Large intestine (tissue), 3 donors: ENCODE data around the gene MAML2. TPM values are rescaled to one million over a fixed set of nuclear protein-coding genes. Genes with fewer than 3 reads are reported as not detected.
"Not testable (repeated sequence)": the region's sequence is repeated elsewhere in the genome, so short reads cannot be mapped to it uniquely, and the experiment has no call there.

ENCODE experiments used
- DNase-seq, 2 donors: peaks; one replicate each; pipeline versions ENCODE4 v3.0.0 to v3.0.0-alpha.2; 2013
- H3K27ac ChIP-seq: one replicate; pipeline ENCODE4 v1.5.1; 2013; ENCODE audit warnings: low read length
- H3K27me3 ChIP-seq: 2 replicates; pipeline ENCODE4 v1.6.1; 2013; ENCODE audit warnings: low read length; ENCODE audit not compliant: control insufficient read depth, insufficient read depth
- H3K36me3 ChIP-seq: 2 replicates; pipeline ENCODE4 v1.6.1; 2013; ENCODE audit warnings: low read length; ENCODE audit not compliant: control insufficient read depth, insufficient read depth
- H3K4me1 ChIP-seq: one replicate; pipeline ENCODE4 v1.6.1; 2013; ENCODE audit warnings: low read length; ENCODE audit not compliant: control insufficient read depth, insufficient read depth
- H3K4me3 ChIP-seq: one replicate; pipeline ENCODE4 v1.5.1; 2013; ENCODE audit warnings: low read length
- H3K9me3 ChIP-seq: one replicate; pipeline ENCODE4 v1.6.1; 2013; ENCODE audit warnings: mild to moderate bottlenecking, low read depth, low read length, moderate library complexity; ENCODE audit not compliant: control insufficient read depth
- WGBS: methylation state at CpG from one replicate; pipeline ENCODE4 v1.1.5; 2013; ENCODE audit warnings: low lambda C conversion rate; ENCODE audit not compliant: insufficient coverage; 5-methylcytosine and 5-hydroxymethylcytosine counted together
- polyA plus RNA-seq: library from polyadenylated mRNA; unstranded; fragments of 120-200 nt; gene quantifications from one replicate; pipeline ENCODE4 v1.2.1, GENCODE V29; 2013

MAML2 gene
- polyA plus RNA-seq, 1 donor: 11.2 TPM

- H3K9me3 ChIP-seq: no peaks in the 10 kb centered on the region
- 40% methylated on average over 1 of the region's 3 CpGs for whole genome bisulfite sequencing
- no peaks in the 10 kb centered on the region for H3K27me3 ChIP-seq
- no peak overlapping the region for H3K4me3 ChIP-seq
- no peaks in the 10 kb centered on the region for H3K36me3 ChIP-seq
- no peak overlapping the region for H3K27ac ChIP-seq
- H3K4me1 ChIP-seq: peaks cover 11% of the 10 kb centered on the region
- peak in 1 of 2 donors; percentile 25 for DNase-seq
Observed at GRCh38 chr11:96272529-96273222, 70.3 kb downstream of the MAML2 start.

GRCh38 chr11:96271777-96272176 is 71.2 kb downstream of the MAML2 start:
- no peak for DNase-seq
- WGBS: 100% methylated on average over 1 of the region's 4 CpGs
- H3K9me3 ChIP-seq: no peaks in the 10 kb centered on the region
- peaks cover 11% of the 10 kb centered on the region for H3K4me1 ChIP-seq
- H3K27me3 ChIP-seq: no peaks in the 10 kb centered on the region
- no peak overlapping the region for H3K4me3 ChIP-seq
- H3K27ac ChIP-seq: no peak overlapping the region
- no peaks in the 10 kb centered on the region for H3K36me3 ChIP-seq

GRCh38 chr11:96271352-96271751 is 71.6 kb downstream of the MAML2 start:
- not testable (repeated sequence) for H3K36me3 ChIP-seq, H3K4me3 ChIP-seq, H3K27ac ChIP-seq, DNase-seq, H3K27me3 ChIP-seq, H3K9me3 ChIP-seq, H3K4me1 ChIP-seq

GRCh38 chr11:96268527-96268926 is 74.5 kb downstream of the MAML2 start:
- H3K27me3 ChIP-seq, H3K4me1 ChIP-seq, H3K36me3 ChIP-seq, H3K27ac ChIP-seq, H3K4me3 ChIP-seq, DNase-seq, H3K9me3 ChIP-seq: not testable (repeated sequence)
- no CpG with 5 or more reads among the region's 4 CpGs for WGBS

GRCh38 chr11:96267496-96268032 is 75.4 kb downstream of the MAML2 start:
- no peak for DNase-seq
- Histone ChIP-seq H3K27me3 (no peaks in the 10 kb centered on the region), H3K4me3 (no peak overlapping the region), H3K4me1 (no peaks in the 10 kb centered on the region), H3K27ac (no peak overlapping the region), H3K9me3 (no peaks in the 10 kb centered on the region), H3K36me3 (no peaks in the 10 kb centered on the region)
- WGBS: no CpG with 5 or more reads among the region's 2 CpGs

GRCh38 chr11:96267001-96267495 is 75.9 kb downstream of the MAML2 start:
- H3K4me3 ChIP-seq: no peak overlapping the region
- H3K4me1 ChIP-seq: no peaks in the 10 kb centered on the region
- H3K27me3 ChIP-seq: no peaks in the 10 kb centered on the region
- WGBS: no CpG with 5 or more reads among the region's 1 CpG
- DNase-seq: no peak
- H3K36me3 ChIP-seq: no peaks in the 10 kb centered on the region
- H3K9me3 ChIP-seq: no peaks in the 10 kb centered on the region
- no peak overlapping the region for H3K27ac ChIP-seq

GRCh38 chr11:96265972-96266371 is 77.0 kb downstream of the MAML2 start:
- DNase-seq: no peak
- Histone ChIP-seq H3K9me3 (no peaks in the 10 kb centered on the region), H3K27me3 (no peaks in the 10 kb centered on the region), H3K4me1 (no peaks in the 10 kb centered on the region), H3K27ac (no peak overlapping the region), H3K36me3 (no peaks in the 10 kb centered on the region), H3K4me3 (no peak overlapping the region)
- WGBS: no CpG with 5 or more reads among the region's 9 CpGs

GRCh38 chr11:96265220-96265737 is 77.7 kb downstream of the MAML2 start:
- no peak overlapping the region for H3K4me3 ChIP-seq
- H3K36me3 ChIP-seq: no peaks in the 10 kb centered on the region
- H3K9me3 ChIP-seq: no peaks in the 10 kb centered on the region
- peaks cover 1% of the 10 kb centered on the region for H3K4me1 ChIP-seq
- WGBS: no CpG with 5 or more reads among the region's 8 CpGs
- no peak for DNase-seq
- no peaks in the 10 kb centered on the region for H3K27me3 ChIP-seq
- no peak overlapping the region for H3K27ac ChIP-seq

- H3K36me3 ChIP-seq: no peaks in the 10 kb centered on the region
- 100% methylated on average over 1 of the region's 4 CpGs for WGBS
- H3K4me1 ChIP-seq: peaks cover 7% of the 10 kb centered on the region
- no peak overlapping the region for H3K4me3 ChIP-seq
- no peak for DNase-seq
- no peaks in the 10 kb centered on the region for H3K27me3 ChIP-seq
- no peak overlapping the region for H3K27ac ChIP-seq
- H3K9me3 ChIP-seq: no peaks in the 10 kb centered on the region
Observed at GRCh38 chr11:96264364-96264763, 78.6 kb downstream of the MAML2 start.

GRCh38 chr11:96263238-96263763 is 79.7 kb downstream of the MAML2 start:
- H3K9me3 ChIP-seq: no peaks in the 10 kb centered on the region
- no peak overlapping the region for H3K4me3 ChIP-seq
- no peak overlapping the region for H3K27ac ChIP-seq
- no peak for DNase-seq
- H3K27me3 ChIP-seq: no peaks in the 10 kb centered on the region
- H3K36me3 ChIP-seq: no peaks in the 10 kb centered on the region
- H3K4me1 ChIP-seq: peaks cover 17% of the 10 kb centered on the region

- H3K4me1 ChIP-seq: peaks cover 20% of the 10 kb centered on the region
Observed at GRCh38 chr11:96260532-96260931, 82.5 kb downstream of the MAML2 start.

More at GRCh38 chr11:96260532-96260931, 82.5 kb downstream of the MAML2 start:
- Histone ChIP-seq H3K27ac (no peak overlapping the region), H3K4me3 (no peak overlapping the region), H3K27me3 (no peaks in the 10 kb centered on the region), H3K9me3 (no peaks in the 10 kb centered on the region), H3K36me3 (no peaks in the 10 kb centered on the region)
- no CpG with 5 or more reads among the region's 2 CpGs for WGBS
- DNase-seq: no peak
